ENCODE results near the gene GLDC.
"Not testable (repeated sequence)": the region's sequence is repeated elsewhere in the genome, so short reads cannot be mapped to it uniquely, and the experiment has no call there.

GLDC gene

DNA sequence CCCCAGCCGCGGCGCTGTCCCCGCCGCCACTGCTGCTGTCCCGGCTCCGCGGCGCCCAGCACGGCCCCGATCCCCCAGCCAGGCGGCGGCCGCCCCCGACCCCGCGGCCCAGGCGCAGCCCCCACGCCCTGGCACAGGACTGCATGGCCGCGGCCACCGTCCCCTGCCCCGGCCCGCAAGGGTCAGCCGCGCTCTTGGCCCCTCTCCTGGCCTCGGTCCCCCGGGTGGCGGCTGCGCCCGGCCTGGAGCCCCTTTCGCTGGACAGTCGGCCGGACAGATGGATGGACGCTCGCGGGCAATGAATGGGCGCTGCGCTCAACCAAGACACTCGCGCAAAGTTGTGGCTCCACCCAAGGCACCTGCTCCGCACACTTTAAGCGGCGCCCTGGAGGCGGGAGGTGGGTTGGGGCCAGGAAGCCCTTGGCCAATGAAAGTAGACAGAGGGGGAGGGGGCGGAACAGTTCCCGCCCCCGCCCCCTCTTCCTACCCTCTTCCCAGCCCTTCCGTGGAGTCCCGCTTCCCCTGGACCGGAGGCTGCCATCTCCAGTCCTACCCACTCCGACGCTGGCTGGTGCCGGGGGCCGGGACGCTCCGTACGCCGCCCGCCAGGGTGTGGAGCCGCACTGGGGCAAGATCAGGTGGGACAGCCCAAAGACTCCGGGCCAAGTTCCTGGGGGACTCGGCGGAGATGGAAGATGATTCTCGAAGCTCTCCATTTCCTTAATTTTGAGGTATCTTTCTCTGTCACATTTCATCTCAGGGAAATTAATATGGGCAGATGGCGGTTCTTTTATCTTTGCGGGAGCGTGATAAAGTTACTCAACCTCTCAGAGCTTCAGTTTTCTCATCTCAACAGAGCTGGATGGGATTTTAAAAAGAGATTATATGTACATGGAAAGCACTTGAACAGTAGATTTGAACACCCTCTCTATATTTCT lies at the start of gene GLDC:
TSS of gene GLDC (minus strand) at position 375 of the 938 bp plus-strand sequence. CDS start at position 145, 230 bp downstream.
- H3K4me3 ChIP-seq (ENCODE audit: low read depth, low read length) = peak within 1 kb of the TSS; percentile 82
- TF ChIP-seq, protein P1, sequence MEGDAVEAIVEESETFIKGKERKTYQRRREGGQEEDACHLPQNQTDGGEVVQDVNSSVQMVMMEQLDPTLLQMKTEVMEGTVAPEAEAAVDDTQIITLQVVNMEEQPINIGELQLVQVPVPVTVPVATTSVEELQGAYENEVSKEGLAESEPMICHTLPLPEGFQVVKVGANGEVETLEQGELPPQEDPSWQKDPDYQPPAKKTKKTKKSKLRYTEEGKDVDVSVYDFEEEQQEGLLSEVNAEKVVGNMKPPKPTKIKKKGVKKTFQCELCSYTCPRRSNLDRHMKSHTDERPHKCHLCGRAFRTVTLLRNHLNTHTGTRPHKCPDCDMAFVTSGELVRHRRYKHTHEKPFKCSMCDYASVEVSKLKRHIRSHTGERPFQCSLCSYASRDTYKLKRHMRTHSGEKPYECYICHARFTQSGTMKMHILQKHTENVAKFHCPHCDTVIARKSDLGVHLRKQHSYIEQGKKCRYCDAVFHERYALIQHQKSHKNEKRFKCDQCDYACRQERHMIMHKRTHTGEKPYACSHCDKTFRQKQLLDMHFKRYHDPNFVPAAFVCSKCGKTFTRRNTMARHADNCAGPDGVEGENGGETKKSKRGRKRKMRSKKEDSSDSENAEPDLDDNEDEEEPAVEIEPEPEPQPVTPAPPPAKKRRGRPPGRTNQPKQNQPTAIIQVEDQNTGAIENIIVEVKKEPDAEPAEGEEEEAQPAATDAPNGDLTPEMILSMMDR (IDR thresholded peaks at IDR 0.05; ENCODE audit: borderline replicate concordance, insufficient read depth, low read depth, low read length) = no peak

DNA sequence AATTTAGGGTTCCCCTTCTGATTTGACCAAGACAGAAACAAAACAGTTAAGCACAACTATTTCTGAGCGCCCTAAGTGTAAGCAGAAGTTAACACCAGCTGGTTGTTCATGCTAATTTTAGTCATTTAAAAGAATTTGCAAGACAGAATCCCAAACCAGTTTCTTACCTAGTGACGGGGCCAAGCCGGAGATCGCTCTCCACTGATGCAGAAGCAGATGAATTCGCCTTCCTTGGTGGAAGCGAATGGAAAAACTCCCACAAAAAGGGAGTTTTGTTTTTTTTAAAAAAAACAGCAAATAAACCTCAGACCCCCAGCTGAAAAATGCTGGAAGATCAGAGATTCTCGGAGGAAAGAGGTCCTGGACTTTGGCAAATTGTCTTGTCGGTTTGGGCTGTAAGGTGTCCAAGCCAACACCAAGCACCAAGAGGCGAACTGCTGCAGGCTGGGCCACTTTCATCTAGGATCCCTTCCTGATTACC lies 47.4 kb upstream of the GLDC start:
- TF ChIP-seq, protein P1 (IDR thresholded peaks at IDR 0.05; ENCODE audit: borderline replicate concordance, insufficient read depth, low read depth, low read length) = no peak
- no peak overlapping the region for H3K4me3 ChIP-seq (ENCODE audit: low read depth, low read length)

DNA sequence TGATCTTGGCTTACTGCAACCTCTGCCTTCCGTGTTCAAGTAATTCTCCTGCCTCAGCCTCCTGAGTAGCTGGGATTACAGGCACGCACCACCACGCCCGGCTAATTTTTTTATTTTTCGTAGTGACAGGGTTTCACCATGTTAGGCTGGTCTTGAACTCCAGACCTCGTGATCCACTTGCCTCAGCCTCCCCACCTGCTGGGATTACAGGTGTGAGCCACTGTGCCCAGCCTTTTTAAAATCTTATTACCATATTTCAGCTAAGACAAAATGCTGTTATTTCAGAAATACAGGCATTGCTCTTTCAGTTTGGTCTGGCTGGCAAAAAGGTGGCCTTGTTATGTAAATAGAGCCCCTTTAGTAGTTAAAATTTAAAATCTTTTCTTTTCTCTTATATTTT lies 46.9 kb upstream of the GLDC start:
- no peak overlapping the region for H3K4me3 ChIP-seq (ENCODE audit: low read depth, low read length)
- TF ChIP-seq, protein P1 (IDR thresholded peaks at IDR 0.05; ENCODE audit: borderline replicate concordance, insufficient read depth, low read depth, low read length) = no peak

DNA sequence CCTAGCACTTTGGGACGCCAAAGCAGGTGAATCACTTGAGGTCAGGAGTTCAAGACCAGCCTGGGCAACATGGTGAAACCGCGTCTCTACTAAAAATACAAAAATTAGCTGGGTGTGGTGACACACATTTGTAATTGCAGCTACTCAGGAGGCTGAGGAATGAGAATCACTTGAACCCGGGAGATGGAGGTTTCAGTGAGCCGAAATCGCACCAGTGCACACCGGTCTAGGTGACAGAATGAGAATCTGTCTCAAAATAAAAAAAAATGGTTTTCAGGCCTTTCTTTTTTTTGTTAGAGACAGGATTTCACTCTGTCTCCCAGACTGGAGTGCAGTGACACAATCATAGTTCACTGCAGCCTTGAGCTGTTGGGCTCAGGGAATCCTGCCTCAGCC lies 45.1 kb upstream of the GLDC start:
- H3K4me3 ChIP-seq (ENCODE audit: low read depth, low read length) = not testable (repeated sequence)

DNA sequence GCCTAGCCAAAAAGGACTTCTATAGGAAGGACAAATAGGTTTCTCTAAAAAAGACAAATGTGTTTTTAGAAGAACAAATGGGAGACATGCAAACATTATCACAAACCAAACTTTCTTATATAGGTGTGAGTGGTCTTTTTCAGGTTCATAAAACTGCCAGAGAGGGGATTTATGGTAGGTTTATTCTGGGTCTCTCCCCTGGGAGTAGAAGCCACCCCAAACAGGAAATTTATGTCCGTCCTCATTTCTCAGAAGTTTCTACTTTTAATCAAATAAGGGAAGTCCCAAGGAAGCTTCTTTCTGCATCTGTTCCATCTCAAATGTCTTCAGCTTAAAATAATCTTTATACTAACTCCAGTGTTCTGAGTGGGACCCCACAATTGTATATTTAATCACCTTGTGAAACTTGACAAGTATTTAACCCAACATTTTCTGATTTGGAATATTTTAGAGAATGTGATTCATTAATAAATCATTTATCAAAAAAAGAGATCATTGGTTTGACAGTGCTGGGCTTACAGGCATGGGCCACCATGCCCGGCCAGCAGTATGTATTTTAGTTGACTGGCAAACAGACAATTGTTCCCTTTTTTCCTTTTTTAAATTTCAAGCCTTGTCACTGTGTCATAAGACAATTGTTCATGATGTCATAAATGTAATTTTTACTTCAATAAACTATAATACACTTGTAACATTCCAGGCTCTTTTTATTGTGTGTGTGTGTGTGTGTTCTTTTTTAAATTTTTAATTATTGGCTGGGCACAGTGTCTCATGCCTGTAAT lies 44.6 kb upstream of the GLDC start:
- no peak overlapping the region for H3K4me3 ChIP-seq (ENCODE audit: low read depth, low read length)
- TF ChIP-seq, protein P1 (IDR thresholded peaks at IDR 0.05; ENCODE audit: borderline replicate concordance, insufficient read depth, low read depth, low read length) = no peak

DNA sequence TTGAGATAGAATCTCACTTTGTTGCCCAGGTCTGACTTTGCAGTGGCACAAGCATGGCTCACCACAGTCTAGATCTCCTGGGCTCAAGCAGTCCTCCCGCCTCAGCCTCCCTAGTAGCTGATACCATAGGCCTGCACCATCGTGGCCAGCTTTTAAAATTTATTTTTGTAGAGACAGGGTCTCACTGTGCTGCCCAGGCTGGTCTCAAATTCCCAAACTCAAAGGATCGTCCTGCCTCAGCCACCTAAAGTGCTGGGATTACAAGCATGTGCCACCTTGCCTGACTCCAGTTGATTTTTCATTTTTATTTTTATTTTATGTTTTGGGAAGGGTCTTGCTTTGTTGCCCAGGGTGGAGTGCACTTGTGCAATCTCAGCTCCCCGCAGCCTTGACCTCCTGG lies 41.7 kb upstream of the GLDC start:
- H3K4me3 ChIP-seq (ENCODE audit: low read depth, low read length) = no peak overlapping the region

DNA sequence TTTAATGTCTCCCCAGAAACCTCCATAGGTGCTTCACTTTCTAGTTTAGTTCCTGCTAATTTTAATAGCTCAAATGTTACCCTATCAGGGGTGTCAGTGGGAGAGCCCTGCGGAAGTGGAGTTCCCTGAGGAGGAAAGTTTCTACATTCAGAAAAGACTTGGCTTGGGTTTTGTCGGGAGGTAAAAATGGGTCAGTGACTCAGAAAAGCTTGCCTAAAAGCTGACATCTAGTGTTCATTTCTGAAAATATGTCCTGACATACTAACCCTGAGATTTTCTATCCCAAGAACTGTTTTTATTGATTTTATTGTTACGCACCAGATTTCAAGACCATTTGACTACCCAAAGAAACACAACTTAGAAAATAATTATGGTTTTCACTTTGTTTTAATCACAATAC lies 40.9 kb upstream of the GLDC start:
- H3K4me3 ChIP-seq (ENCODE audit: low read depth, low read length) = no peak overlapping the region
- TF ChIP-seq, protein P1 (IDR thresholded peaks at IDR 0.05; ENCODE audit: borderline replicate concordance, insufficient read depth, low read depth, low read length) = peak; percentile 31; the same call in 1 of the 2 replicates

More for the DNA sequence above, 41.7 kb upstream of the GLDC start:
- TF ChIP-seq, protein P1 (IDR thresholded peaks at IDR 0.05; ENCODE audit: borderline replicate concordance, insufficient read depth, low read depth, low read length) = no peak
